ENCODE results near the gene EPS8. TPM values are rescaled to one million over a fixed set of nuclear protein-coding genes. Genes with fewer than 3 reads are reported as not detected.

The EPS8 gene
- total RNA-seq, 1 donor from 2014 or later, result 41.7 TPM

- TF ChIP-seq CTCF (conservative IDR thresholded peaks at IDR 0.05; ENCODE audit: low read depth, low read length), result no peak
- DNase-seq (ENCODE audit: low read depth), result no peak
- H3K4me3 ChIP-seq (ENCODE audit: low read depth, low read length), result no peak overlapping the region
Measured at GRCh38 chr12:15679151-15679550, 110.0 kb downstream of the EPS8 start.

GRCh38 chr12:15677726-15678201 is 111.4 kb downstream of the EPS8 start:
- no peak for TF ChIP-seq CTCF (conservative IDR thresholded peaks at IDR 0.05; ENCODE audit: low read depth, low read length)
- H3K4me3 ChIP-seq (ENCODE audit: low read depth, low read length), result no peak overlapping the region
- no peak for DNase-seq (ENCODE audit: low read depth)

- no peak for DNase-seq (ENCODE audit: low read depth)
- no peak overlapping the region for H3K4me3 ChIP-seq (ENCODE audit: low read depth, low read length)
- TF ChIP-seq CTCF (conservative IDR thresholded peaks at IDR 0.05; ENCODE audit: low read depth, low read length), result no peak
Measured at GRCh38 chr12:15677228-15677627, 112.0 kb downstream of the EPS8 start.

- no peak overlapping the region for H3K4me3 ChIP-seq (ENCODE audit: low read depth, low read length)
- no peak for DNase-seq (ENCODE audit: low read depth)
- TF ChIP-seq CTCF (conservative IDR thresholded peaks at IDR 0.05; ENCODE audit: low read depth, low read length), result no peak
Measured at GRCh38 chr12:15672671-15673270, 116.4 kb downstream of the EPS8 start.

- no peak for TF ChIP-seq CTCF (conservative IDR thresholded peaks at IDR 0.05; ENCODE audit: low read depth, low read length)
- H3K4me3 ChIP-seq (ENCODE audit: low read depth, low read length), result no peak overlapping the region
- DNase-seq (ENCODE audit: low read depth), result no peak
Measured at GRCh38 chr12:15670756-15671155, 118.4 kb downstream of the EPS8 start.

GRCh38 chr12:15669256-15669948 is 119.8 kb downstream of the EPS8 start:
- TF ChIP-seq CTCF (conservative IDR thresholded peaks at IDR 0.05; ENCODE audit: low read depth, low read length), result no peak

GRCh38 chr12:15664491-15664890 is 124.7 kb downstream of the EPS8 start:
- no peak for TF ChIP-seq CTCF (conservative IDR thresholded peaks at IDR 0.05; ENCODE audit: low read depth, low read length)
- no peak overlapping the region for H3K4me3 ChIP-seq (ENCODE audit: low read depth, low read length)
- no peak for DNase-seq (ENCODE audit: low read depth)

More at GRCh38 chr12:15669256-15669948, 119.8 kb downstream of the EPS8 start:
- no peak for DNase-seq (ENCODE audit: low read depth)
- no peak overlapping the region for H3K4me3 ChIP-seq (ENCODE audit: low read depth, low read length)

All from epithelial cell of proximal tubule (primary cell).